Measurements from ENCODE around the gene IFNAR1. TPM values are rescaled to one million over a fixed set of nuclear protein-coding genes. Genes with fewer than 3 reads are reported as not detected.

IFNAR1 gene
- total RNA-seq, 1 experiment from 2014 or later: 6.8 TPM

GRCh38 chr21:33401630-33401992 is 76.8 kb downstream of the IFNAR1 start:
- DNase-seq (ENCODE audit: low spot score): no peak

- no peak for DNase-seq (ENCODE audit: low spot score)
Measured at GRCh38 chr21:33402001-33402979, 77.5 kb downstream of the IFNAR1 start.

GRCh38 chr21:33403128-33403785 is 78.5 kb downstream of the IFNAR1 start, which contains the start of gene IFNGR2:
TSS of gene IFNGR2 (plus strand) at chr21:33403413. CDS start at chr21:33403544, 131 bp downstream.
- DNase-seq (ENCODE audit: low spot score): no peak

GRCh38 chr21:33403786-33404585 is 79.2 kb downstream of the IFNAR1 start:
- peak; percentile 53 for DNase-seq (ENCODE audit: low spot score)

GRCh38 chr21:33406493-33406892 is 81.7 kb downstream of the IFNAR1 start:
- DNase-seq (ENCODE audit: low spot score): no peak

Other genes starting within 250 kb of the IFNAR1 start
- gene IFNAR2, start 95.0 kb upstream of the IFNAR1 start, total RNA-seq (2014; rRNA removed; shearing (Covaris generic)): 1.2 and 1.6 TPM in 2 replicates
- 10.3 and 13.4 TPM in 2 replicates for gene IL10RB, start 58.6 kb upstream of the IFNAR1 start, total RNA-seq (2014; rRNA removed; shearing (Covaris generic))
- 28.1 and 30.2 TPM in 2 replicates for gene IFNGR2, start 78.4 kb downstream of the IFNAR1 start, total RNA-seq (2014; rRNA removed; shearing (Covaris generic))
- gene TMEM50B, start 155.0 kb downstream of the IFNAR1 start, total RNA-seq (2014; rRNA removed; shearing (Covaris generic)): 7.0 and 8.0 TPM in 2 replicates
- 0.20 and 0.42 TPM in 2 replicates for gene DNAJC28, start 166.7 kb downstream of the IFNAR1 start, total RNA-seq (2014; rRNA removed; shearing (Covaris generic))
- 57.6 and 59.4 TPM in 2 replicates for gene GART, start 217.1 kb downstream of the IFNAR1 start, total RNA-seq (2014; rRNA removed; shearing (Covaris generic))
- gene SON, start 218.1 kb downstream of the IFNAR1 start, total RNA-seq (2014; rRNA removed; shearing (Covaris generic)): 67.7 and 68.9 TPM in 2 replicates